Neural cell (in vitro differentiated cells): Measurements from ENCODE around the gene DDX41.

Experiments
- EP300 ChIP-seq: fragments of 450-650 bp; conservative IDR thresholded peaks from 2 replicates; pipeline ENCODE4 v1.6.1; 2014; ENCODE audit warnings: antibody characterized with exemption, mild to moderate bottlenecking, moderate library complexity; ENCODE audit not compliant: poor library complexity, severe bottlenecking
- EZH2 ChIP-seq: fragments of 200-600, 300-800 bp; shearing (Covaris generic), sonication (generic); IDR thresholded peaks from 2 replicates; pipeline ENCODE4 v1.6.1; 2014; ENCODE audit warnings: antibody characterized with exemption, low read length, borderline replicate concordance, mild to moderate bottlenecking; ENCODE audit not compliant: insufficient read depth, poor library complexity, severe bottlenecking
- MXI1 ChIP-seq: fragments of 450-650 bp; conservative IDR thresholded peaks from 2 replicates; pipeline ENCODE4 v1.6.1; 2014; ENCODE audit warnings: antibody characterized with exemption, mild to moderate bottlenecking; ENCODE audit not compliant: poor library complexity, severe bottlenecking
- POLR2AphosphoS5 ChIP-seq: IDR thresholded peaks from 2 replicates; pipeline ENCODE4 v1.6.1; 2012
- RAD21 ChIP-seq: fragments of 450-650 bp; conservative IDR thresholded peaks from 2 replicates; pipeline ENCODE4 v1.6.1; 2014; ENCODE audit warnings: antibody characterized with exemption, mild to moderate bottlenecking, moderate library complexity
- SMC3 ChIP-seq: fragments of 450-650 bp; conservative IDR thresholded peaks from 2 replicates; pipeline ENCODE4 v1.6.1; 2014; ENCODE audit warnings: antibody characterized with exemption, mild to moderate bottlenecking, moderate library complexity; ENCODE audit not compliant: poor library complexity
- TAF1 ChIP-seq: IDR thresholded peaks from 2 replicates; pipeline ENCODE4 v1.6.1; 2012; ENCODE audit warnings: low read depth
- TF ChIP-seq, protein P1 (sequence below): fragments of 450-650 bp; IDR thresholded peaks from 2 replicates; pipeline ENCODE4 v1.5.1; 2014; ENCODE audit warnings: antibody characterized with exemption, mild to moderate bottlenecking, moderate library complexity; ENCODE audit not compliant: poor library complexity, severe bottlenecking
- TF ChIP-seq, protein P2 (sequence below): IDR thresholded peaks from 2 replicates; pipeline ENCODE4 v1.6.1; 2012; ENCODE audit warnings: borderline replicate concordance

DNA sequence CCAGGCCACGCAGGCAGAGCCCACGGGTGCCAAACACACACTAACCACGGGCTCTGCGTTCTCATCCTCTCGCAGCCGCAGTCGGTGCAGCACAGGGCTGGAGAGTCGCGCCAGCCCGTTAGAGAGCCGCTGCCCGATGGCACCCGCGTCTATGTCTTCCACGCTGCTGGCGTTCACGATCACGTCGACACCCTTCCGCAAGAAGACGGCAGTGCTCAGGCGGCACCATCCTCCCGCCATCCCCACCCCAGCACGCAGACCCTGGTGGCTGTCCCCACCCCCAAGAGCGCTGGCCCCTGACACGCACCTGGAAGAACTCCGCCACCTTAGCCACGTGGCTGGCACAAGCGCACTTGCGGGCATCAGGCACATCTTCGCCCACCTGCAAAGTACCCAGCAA lies 49.3 kb downstream of the DDX41 start:
- TF ChIP-seq, protein P1, sequence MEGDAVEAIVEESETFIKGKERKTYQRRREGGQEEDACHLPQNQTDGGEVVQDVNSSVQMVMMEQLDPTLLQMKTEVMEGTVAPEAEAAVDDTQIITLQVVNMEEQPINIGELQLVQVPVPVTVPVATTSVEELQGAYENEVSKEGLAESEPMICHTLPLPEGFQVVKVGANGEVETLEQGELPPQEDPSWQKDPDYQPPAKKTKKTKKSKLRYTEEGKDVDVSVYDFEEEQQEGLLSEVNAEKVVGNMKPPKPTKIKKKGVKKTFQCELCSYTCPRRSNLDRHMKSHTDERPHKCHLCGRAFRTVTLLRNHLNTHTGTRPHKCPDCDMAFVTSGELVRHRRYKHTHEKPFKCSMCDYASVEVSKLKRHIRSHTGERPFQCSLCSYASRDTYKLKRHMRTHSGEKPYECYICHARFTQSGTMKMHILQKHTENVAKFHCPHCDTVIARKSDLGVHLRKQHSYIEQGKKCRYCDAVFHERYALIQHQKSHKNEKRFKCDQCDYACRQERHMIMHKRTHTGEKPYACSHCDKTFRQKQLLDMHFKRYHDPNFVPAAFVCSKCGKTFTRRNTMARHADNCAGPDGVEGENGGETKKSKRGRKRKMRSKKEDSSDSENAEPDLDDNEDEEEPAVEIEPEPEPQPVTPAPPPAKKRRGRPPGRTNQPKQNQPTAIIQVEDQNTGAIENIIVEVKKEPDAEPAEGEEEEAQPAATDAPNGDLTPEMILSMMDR, result no peak
- no peak for TF ChIP-seq EZH2
- TF ChIP-seq, protein P2, sequence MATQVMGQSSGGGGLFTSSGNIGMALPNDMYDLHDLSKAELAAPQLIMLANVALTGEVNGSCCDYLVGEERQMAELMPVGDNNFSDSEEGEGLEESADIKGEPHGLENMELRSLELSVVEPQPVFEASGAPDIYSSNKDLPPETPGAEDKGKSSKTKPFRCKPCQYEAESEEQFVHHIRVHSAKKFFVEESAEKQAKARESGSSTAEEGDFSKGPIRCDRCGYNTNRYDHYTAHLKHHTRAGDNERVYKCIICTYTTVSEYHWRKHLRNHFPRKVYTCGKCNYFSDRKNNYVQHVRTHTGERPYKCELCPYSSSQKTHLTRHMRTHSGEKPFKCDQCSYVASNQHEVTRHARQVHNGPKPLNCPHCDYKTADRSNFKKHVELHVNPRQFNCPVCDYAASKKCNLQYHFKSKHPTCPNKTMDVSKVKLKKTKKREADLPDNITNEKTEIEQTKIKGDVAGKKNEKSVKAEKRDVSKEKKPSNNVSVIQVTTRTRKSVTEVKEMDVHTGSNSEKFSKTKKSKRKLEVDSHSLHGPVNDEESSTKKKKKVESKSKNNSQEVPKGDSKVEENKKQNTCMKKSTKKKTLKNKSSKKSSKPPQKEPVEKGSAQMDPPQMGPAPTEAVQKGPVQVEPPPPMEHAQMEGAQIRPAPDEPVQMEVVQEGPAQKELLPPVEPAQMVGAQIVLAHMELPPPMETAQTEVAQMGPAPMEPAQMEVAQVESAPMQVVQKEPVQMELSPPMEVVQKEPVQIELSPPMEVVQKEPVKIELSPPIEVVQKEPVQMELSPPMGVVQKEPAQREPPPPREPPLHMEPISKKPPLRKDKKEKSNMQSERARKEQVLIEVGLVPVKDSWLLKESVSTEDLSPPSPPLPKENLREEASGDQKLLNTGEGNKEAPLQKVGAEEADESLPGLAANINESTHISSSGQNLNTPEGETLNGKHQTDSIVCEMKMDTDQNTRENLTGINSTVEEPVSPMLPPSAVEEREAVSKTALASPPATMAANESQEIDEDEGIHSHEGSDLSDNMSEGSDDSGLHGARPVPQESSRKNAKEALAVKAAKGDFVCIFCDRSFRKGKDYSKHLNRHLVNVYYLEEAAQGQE, result no peak
- no peak for TF ChIP-seq POLR2AphosphoS5
- no peak for TF ChIP-seq RAD21
- TF ChIP-seq MXI1, result no peak
- TF ChIP-seq TAF1, result no peak
- no peak for TF ChIP-seq EP300
- no peak for TF ChIP-seq SMC3
